Mononuclear cell (primary cell): ENCODE measurements around the gene LNPEP. TPM values are rescaled to one million over a fixed set of nuclear protein-coding genes. Genes with fewer than 3 reads are reported as not detected.

Experiments used
- H3K27me3 ChIP-seq: 2 replicates; pipeline ENCODE4 v1.6.0; 2011; ENCODE audit warnings: low read length, control low read depth; ENCODE audit not compliant: insufficient read depth
- H3K4me1 ChIP-seq: 2 replicates; pipeline ENCODE4 v1.5.1; 2011; ENCODE audit warnings: mild to moderate bottlenecking, low read length, control low read depth; ENCODE audit not compliant: insufficient read depth
- H3K4me3 ChIP-seq: 2 replicates; pipeline ENCODE4 v1.5.1; 2011; ENCODE audit warnings: mild to moderate bottlenecking, low read length, moderate library complexity
- H3K9me3 ChIP-seq: 2 replicates; pipeline ENCODE4 v1.5.1; 2011; ENCODE audit warnings: low read depth, mild to moderate bottlenecking, control low read depth, low read length
- total RNA-seq: library from RNA; depleted of rRNA; stranded (reverse); fragments of >200 nt; gene quantifications from one replicate; pipeline ENCODE4 v1.2.3, GENCODE V29; 2012

LNPEP gene
- total RNA-seq, 1 donor, result 119 TPM

DNA sequence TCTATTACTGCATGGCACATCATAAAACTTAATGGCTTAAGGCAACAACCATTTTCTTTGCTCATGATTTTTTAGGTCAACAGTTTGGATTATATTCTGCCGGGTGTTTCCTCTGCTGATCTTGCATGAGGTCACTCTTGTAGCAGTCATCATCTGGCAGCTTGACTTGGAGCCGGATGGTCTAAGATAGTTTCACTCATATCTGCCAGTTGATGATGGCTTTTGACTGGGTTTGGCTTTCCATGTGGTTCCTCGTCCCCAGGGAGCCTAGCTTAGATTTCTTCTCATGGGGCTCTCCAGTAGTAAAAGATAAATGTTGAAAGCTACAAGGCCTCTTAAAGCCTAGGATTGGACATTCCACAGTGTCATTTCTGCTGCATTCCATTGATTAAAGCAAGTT, 27.4 kb downstream of the LNPEP start:
- Histone ChIP-seq H3K4me3 (no peak overlapping the region), H3K4me1 (peaks cover 49% of the 10 kb centered on the region), H3K27me3 (no peaks in the 10 kb centered on the region), H3K9me3 (no peaks in the 10 kb centered on the region)

DNA sequence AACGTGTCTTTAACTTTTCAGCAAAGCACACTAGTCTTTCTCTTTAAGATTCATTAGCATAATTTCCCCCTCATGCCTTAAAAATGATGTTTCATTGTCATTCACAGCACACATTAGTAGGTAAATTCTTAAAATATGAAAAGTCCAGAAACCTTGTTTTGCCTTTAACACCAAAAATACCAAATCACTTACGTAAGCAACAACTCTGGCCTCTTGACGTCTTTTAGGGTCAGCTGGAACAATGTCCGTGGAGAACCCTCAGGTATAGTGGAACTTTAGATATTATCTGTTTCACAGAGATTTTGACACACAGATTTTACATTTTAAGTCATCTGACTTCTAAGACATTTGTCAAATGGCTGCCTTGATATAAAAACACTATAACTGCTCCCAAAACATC, 30.9 kb downstream of the LNPEP start:
- no peak overlapping the region for H3K4me3 ChIP-seq
- no peaks in the 10 kb centered on the region for H3K9me3 ChIP-seq
- H3K27me3 ChIP-seq, result no peaks in the 10 kb centered on the region
- H3K4me1 ChIP-seq, result peaks cover 34% of the 10 kb centered on the region

DNA sequence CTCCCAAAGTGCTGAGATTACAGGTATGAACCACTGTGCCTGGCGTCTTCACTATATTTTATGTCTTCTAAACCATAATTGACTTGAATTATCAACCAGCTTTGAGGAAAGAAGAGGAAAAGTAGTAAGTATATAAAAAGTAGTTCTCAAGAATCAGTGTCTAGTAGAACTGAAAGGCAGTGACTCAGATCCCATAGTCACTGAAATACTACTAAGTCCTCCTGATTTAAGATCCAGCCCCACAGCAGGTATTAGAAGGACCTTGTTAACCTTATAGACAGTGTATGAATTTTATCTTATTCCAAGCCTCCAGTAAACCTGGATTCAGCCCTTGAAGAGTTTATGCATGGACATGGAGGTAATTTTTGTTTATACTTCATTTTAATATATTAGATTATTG, 31.5 kb downstream of the LNPEP start:
- no peak overlapping the region for H3K4me3 ChIP-seq
- no peaks in the 10 kb centered on the region for H3K27me3 ChIP-seq
- peaks cover 32% of the 10 kb centered on the region for H3K4me1 ChIP-seq
- no peaks in the 10 kb centered on the region for H3K9me3 ChIP-seq

DNA sequence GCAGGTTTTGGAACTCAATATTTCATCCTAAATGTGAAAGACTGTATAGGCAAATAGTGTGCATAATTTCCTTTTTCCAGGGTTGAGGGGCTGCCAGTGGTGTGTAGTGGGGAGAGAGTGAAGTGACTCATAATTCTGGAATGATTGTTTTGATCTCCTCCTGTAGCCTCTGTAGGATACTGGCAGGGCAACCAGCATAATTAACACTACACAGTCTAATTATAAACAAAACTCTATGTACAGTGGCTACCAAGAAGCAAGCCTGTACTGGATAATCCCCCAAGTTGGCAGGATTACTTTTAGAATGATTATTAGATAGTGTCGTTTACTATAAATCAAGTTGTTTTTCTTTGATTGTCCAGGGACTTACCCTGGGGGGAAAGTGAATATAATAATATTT, 32.2 kb downstream of the LNPEP start:
- Histone ChIP-seq H3K4me1 (peaks cover 32% of the 10 kb centered on the region), H3K9me3 (no peaks in the 10 kb centered on the region), H3K4me3 (no peak overlapping the region), H3K27me3 (no peaks in the 10 kb centered on the region)

DNA sequence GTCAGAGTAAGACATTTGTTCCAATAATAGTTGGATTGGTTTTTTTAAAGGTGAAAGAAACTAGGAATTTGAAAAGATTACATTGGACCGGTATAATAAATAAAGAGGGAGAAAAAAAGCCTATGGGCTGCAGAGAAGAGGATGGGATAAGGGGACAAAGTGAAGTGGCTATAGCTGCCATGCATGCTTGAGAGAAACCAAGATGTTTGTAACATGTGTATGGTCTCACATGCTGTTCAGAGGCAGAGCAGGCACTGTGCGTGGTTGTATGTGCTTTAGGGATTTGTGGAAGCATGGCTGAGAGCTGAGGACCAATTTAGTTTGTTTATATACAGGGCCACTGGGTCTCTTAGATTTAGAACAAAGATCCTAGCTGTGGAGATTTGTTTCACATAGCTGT, 32.7 kb downstream of the LNPEP start:
- no peak overlapping the region for H3K4me3 ChIP-seq
- H3K27me3 ChIP-seq, result no peaks in the 10 kb centered on the region
- H3K9me3 ChIP-seq, result no peaks in the 10 kb centered on the region
- H3K4me1 ChIP-seq, result peaks cover 29% of the 10 kb centered on the region

DNA sequence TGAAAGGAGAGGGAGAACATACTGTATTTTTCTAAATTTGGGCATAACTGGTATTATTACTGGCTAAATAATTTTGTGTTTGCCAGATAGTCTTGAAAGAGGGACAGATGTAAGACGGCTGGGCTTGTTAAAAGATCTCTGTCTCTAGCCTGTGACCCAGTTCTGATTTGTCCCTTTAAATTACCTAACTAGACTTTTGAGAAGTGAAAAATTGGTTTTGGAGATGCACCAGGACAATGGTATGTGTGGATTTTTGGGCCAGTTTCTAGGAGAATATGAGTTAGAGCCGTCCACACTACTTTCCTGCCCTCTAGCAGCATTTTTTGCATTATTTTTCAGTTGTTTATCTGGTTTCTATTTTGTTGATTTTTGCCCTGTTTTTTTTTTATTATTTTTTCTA, 33.5 kb downstream of the LNPEP start:
- Histone ChIP-seq H3K27me3 (no peaks in the 10 kb centered on the region), H3K4me3 (no peak overlapping the region), H3K4me1 (peaks cover 35% of the 10 kb centered on the region), H3K9me3 (no peaks in the 10 kb centered on the region)

DNA sequence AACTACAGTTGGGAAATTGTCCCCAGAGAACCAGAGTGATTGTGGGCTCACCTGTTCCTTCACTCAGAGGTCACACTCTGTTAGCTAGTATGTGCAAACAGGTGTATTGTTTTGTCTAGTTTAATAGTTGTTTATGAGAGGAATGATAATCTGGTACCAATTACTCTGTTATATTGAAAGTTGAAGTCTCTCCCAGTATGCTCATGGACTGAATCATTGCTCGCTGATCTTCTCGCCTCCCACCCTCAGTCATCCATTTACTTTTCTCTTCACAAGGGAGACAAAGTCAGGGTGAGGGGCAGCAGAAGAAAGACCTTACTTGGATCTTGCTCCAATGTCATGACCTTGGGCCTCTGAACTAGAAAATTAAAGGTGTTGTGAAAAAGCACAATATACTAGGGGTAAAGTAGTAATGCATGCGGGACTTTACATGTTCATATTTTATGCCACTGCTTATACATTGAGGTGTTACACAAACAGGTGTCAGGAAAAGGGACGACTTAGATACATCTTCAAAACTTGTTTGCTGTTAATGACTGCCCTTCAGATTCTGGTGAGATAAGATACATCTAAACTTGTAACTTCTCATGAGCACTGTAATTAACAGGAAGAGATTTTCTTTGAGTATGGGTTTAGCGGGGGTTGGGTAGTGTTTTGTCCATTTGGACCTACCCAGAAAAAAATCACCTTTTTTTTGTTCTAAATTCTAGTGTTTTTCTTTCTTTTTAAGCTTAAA, 36.9 kb downstream of the LNPEP start:
- H3K9me3 ChIP-seq, result no peaks in the 10 kb centered on the region
- no peak overlapping the region for H3K4me3 ChIP-seq
- H3K27me3 ChIP-seq, result no peaks in the 10 kb centered on the region
- H3K4me1 ChIP-seq, result peaks cover 31% of the 10 kb centered on the region

DNA sequence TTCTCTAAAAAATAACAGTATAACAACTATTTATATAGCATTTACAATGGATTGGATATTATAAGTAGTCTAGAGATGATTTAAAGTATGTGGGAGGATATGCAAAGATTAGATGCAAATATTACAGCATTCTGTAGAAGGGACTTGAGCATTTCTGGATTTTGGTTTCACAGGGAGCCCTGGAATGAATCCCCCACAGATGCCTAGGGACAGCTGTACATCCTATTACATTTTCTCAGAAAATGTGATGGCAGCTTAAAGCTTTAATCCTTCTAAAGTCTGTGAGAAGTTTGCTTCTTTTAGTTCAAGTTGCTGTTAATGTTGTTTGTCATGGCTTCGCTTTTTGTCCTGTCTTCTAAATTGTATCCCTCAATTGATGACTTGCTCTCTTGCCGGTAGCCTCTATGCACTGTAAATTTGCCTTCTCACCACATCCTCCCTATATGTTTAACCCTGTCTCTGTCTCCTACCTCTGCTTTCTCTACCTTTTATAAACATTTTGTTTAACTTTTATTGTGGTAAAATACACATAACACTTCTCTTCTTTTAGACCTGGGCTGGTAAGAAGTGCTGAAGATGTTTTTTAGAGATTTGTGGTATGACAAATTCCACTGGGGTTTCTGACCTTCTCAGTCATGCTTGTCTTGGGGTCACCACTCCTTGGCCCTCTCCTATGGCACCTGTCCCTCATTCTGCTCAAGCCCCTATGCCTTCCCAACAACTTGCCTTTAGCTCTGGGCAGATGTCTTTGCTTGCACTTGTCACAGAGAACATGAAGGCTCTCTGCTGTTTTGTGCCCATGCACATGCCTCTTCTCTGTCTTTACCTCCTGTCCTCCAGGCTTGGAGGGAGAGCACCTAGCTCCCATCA, 37.9 kb downstream of the LNPEP start:
- H3K4me3 ChIP-seq, result no peak overlapping the region

DNA sequence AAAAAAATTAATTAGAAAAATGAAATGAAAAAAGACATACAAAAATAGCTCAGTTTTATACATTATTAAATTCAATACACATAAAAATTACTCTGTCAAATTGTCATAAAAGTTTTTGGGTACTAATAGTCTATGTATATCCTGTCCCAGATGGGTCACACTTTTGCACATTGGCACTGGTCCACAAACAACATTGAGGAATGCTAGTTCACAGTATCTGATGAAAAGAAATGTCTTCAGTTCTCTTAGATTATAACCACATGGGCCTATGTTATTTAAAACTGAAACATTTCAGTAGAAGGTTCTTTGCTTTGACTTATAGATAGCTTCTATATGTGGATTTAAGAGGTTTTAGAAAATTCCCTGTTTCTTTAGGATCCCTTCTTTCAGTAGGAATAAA, 39.8 kb downstream of the LNPEP start:
- H3K4me1 ChIP-seq, result peaks cover 24% of the 10 kb centered on the region
- no peaks in the 10 kb centered on the region for H3K27me3 ChIP-seq
- H3K4me3 ChIP-seq, result no peak overlapping the region
- H3K9me3 ChIP-seq, result no peaks in the 10 kb centered on the region

More for the DNA sequence above, 37.9 kb downstream of the LNPEP start:
- Histone ChIP-seq H3K9me3 (no peaks in the 10 kb centered on the region), H3K4me1 (peaks cover 29% of the 10 kb centered on the region), H3K27me3 (no peaks in the 10 kb centered on the region)

DNA sequence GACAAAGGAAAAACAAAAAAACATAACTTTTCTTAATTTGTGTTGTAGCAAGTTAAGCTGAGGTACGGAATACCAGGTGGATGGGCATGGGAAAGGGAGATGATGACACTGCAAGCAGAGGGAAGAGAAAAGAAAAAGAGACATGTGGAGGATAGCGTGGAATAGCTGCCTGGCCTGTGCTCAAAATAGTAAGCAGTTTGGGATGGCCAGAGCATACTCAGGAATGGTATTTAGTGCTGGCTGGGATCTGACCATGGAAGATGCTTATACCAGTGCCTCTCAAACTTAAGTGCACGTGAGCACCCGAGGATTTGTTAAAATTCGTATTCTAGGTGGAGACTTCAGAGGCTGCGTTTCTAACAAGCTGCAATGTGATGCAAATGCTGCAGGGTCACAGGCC, 41.3 kb downstream of the LNPEP start:
- Histone ChIP-seq H3K4me3 (no peak overlapping the region), H3K4me1 (peaks cover 21% of the 10 kb centered on the region), H3K9me3 (no peaks in the 10 kb centered on the region), H3K27me3 (no peaks in the 10 kb centered on the region)

DNA sequence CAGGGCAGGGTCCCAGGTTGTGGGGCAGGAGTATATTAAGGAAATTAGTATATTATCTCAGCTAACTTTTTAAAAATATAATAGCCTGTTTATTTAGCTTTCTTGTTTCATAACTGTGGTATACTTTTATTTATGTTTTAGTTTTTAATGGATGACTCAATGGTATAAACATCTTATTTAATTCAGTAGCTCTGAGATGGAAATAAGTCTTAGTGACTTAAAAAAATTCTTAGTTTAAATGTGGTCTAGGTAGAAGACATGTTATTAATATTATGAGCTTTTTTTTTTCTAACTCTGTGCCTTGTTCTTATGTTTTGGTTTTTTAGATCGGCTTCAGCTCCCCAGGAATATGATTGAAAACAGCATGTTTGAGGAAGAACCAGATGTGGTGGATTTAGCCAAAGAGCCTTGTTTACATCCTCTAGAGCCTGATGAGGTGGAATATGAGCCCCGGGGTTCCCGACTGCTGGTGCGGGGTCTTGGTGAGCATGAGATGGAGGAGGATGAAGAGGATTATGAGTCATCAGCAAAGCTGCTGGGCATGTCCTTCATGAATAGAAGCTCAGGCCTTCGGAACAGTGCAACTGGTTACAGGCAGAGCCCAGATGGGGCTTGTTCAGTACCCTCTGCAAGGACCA, 43.1 kb downstream of the LNPEP start:
- H3K4me3 ChIP-seq, result no peak overlapping the region
- H3K27me3 ChIP-seq, result no peaks in the 10 kb centered on the region
- no peaks in the 10 kb centered on the region for H3K9me3 ChIP-seq
- peaks cover 16% of the 10 kb centered on the region for H3K4me1 ChIP-seq

DNA sequence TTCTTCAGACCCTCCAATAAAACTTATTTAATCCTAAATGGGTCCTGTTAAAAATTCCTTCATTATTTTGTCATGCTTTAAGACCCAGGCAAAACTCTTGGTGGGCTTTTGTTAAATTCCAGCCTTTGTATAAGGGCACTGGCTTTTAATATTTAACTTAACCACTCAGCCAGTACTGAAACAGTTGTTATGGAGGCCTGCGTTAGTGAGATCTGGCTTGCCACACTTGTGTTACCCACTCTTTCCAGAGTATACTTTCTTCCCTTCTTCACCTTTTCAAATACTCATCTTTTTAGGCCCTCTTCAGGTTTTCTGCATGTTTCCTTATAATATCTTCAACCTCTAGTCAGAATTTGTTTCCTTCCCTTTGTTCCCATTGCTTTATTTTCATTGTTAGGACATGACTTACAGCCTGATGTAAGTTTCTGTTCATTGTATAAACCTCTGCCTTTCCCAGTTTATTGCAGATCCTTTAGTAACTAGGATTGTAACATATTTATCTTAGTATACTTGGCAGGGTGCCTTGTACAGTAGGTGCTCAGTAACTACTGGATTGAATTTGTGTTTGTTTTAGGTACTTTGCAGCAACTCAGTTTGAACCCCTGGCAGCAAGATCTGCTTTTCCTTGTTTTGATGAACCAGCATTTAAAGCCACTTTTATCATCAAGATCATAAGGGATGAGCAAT, 48.8 kb downstream of the LNPEP start:
- Histone ChIP-seq H3K4me1 (peaks cover 13% of the 10 kb centered on the region), H3K4me3 (no peak overlapping the region), H3K9me3 (no peaks in the 10 kb centered on the region), H3K27me3 (no peaks in the 10 kb centered on the region)

DNA sequence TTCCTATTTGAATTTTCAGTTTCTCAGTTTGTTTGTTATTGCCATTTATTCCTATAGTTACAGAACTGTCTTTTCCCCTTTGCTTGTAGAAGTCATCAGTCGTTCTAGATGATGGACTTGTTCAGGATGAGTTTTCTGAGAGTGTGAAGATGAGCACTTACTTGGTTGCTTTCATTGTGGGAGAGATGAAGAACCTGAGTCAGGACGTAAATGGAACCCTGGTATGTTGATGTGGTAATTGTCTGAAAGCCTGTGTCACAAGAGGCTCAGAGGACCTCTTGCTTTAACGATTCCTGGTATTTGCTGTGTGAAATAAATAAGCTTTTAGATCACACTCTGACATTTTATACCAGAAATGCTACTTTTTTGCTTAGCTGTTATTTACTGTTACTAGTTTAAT, 50.6 kb downstream of the LNPEP start:
- peaks cover 13% of the 10 kb centered on the region for H3K4me1 ChIP-seq
- no peaks in the 10 kb centered on the region for H3K9me3 ChIP-seq
- H3K4me3 ChIP-seq, result no peak overlapping the region
- H3K27me3 ChIP-seq, result no peaks in the 10 kb centered on the region

DNA sequence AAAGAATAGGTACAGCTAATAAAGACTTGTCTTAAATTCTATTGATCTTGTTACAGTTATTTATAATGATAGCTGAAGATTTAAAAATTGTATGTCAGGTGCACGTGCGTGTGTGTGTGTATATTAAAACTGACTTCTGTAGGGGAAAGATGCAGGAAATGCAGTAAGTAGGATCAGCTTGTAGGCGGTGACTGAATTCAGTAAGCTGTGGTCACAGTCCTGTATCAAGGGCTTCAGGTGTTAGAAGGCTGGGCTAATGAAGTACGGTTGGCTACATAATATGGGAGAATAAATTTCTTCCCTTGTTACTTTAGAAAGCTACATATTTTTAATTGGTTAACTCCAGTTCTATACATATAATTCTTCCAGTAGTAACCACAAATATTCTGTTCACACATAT, 54.2 kb downstream of the LNPEP start:
- Histone ChIP-seq H3K27me3 (no peaks in the 10 kb centered on the region), H3K4me1 (peaks cover 6% of the 10 kb centered on the region), H3K9me3 (no peaks in the 10 kb centered on the region), H3K4me3 (no peak overlapping the region)

DNA sequence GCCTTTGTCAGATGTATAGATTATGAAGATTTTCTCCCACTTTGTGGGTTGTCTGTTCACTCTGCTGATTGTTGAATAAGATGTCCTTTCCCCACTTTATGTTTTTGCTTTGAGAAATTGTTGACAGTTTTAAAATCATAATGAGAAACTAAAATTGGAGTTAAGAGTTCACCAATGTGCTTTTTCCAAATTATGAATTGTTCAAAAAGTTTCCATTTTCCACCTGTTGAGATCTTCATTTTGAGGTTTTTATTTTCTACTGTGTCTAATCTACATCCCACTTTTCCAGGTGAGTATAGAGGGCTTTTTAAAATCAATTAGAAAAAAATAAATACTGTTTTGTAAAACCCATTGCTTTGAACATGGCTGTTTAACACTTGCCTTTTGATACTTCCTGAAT, 55.8 kb downstream of the LNPEP start:
- Histone ChIP-seq H3K4me1 (no peaks in the 10 kb centered on the region), H3K9me3 (no peaks in the 10 kb centered on the region), H3K27me3 (no peaks in the 10 kb centered on the region), H3K4me3 (no peak overlapping the region)
